SK-N-MC (cell line): ENCODE data around the gene HOXA9.

Experiments
- EZH2 ChIP-seq: fragments of 200-600 bp; sonication (generic); IDR thresholded peaks from one replicate; pipeline ENCODE4 v1.6.1; 2017; ENCODE audit warnings: antibody characterized with exemption
- POLR2AphosphoS5 ChIP-seq: IDR thresholded peaks from 2 replicates; pipeline ENCODE4 v1.6.1; 2012; ENCODE audit warnings: mild to moderate bottlenecking, low read depth, low read length, borderline replicate concordance

DNA sequence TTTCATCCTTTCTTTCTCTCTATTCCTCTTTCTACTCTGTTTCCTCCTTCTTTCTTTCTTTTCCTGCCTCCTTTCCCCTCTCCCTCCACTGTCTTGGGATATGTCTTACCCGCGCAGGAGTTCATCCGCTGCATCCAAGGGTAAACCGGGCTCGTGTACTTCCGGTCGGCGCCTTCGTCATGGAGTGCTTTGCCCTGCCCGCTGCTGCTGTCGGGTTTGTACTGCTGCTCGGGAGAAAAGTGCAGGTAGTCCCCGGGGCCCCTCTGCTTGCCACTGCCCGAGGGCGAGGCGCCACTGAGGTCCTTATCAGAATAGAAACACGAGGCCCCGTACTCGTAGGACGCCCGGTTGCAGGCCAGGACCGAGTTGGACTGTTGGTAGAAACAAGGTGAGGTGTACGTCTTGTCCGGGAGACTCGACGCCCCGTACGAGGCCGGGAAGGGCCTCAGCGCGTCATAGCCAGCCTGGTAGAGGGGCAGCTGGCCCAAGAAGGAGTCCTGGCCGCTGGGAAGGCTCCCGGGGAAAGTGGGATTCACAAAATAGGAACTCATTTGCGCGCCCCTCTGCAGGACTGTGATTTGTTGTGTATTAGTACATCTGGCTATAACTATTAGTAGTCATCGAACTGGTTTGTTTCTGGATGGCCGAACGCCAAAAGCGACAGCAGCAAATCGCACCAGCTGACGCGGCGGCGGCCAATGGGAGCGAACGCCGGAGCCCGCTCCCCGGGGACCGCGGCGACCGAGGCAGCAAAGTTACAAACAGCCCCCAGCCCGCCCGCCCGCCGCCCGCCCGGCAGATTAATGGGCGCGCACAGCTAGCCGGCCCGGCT is 17.9 kb downstream of the HOXA9 start, which contains the start of gene HOXA6:
- no peak for TF ChIP-seq EZH2
- TF ChIP-seq POLR2AphosphoS5 = no peak
